Activated CD4-positive, alpha-beta T cell treated with anti-CD3 and anti-CD28 coated beads for 1 hour (primary cell): ENCODE data around the gene RAPGEF2.

Source experiments
- DNase-seq: peaks from one replicate; pipeline ENCODE4 v3.0.0-alpha.2; 2020

RAPGEF2 gene

DNA sequence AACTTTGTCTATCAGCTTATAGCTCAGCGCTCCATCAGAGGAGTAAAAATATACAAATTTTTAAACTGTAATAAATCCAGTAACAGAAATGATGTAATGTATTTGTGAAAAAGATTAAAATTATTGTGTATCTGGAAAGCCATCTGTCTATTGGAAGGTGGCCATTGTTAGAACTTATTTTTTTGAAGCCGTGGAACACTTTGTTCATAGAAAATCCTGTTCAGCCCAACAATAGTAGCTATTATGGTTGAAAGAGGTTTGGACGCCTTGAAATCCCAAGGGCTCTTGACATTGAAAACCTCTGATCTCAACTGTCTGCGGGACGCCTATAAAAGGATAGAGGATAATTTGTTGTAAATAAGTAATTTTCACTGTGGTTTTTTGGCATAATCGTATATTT, 98.3 kb downstream of the RAPGEF2 start:
- no peak for DNase-seq

DNA sequence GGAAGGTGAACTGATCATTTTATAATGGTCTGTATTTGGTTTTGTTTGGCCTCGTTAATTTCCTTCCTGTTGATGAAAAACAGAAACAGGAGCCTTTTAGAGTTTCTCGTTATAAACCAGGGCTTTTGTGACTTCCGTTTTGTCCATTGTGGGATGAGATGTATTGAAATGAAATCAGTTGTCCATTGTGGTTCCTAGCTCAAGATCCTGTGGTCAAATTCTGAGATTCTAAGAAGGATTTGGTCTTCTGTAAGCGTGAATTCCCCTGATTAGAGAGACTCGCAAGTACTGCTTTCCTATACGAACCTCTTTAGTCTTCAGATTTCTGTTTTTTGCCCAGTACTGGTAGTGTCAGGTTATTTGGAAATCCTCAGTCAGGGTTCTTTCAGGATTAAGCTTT, 101.7 kb downstream of the RAPGEF2 start:
- no peak for DNase-seq

GRCh38 chr4:159205466-159205865, 102.6 kb downstream of the RAPGEF2 start:
- DNase-seq, result no peak

GRCh38 chr4:159206427-159206871, 103.6 kb downstream of the RAPGEF2 start:
- DNase-seq, result no peak

GRCh38 chr4:159209249-159209648, 106.4 kb downstream of the RAPGEF2 start:
- DNase-seq, result no peak

DNA sequence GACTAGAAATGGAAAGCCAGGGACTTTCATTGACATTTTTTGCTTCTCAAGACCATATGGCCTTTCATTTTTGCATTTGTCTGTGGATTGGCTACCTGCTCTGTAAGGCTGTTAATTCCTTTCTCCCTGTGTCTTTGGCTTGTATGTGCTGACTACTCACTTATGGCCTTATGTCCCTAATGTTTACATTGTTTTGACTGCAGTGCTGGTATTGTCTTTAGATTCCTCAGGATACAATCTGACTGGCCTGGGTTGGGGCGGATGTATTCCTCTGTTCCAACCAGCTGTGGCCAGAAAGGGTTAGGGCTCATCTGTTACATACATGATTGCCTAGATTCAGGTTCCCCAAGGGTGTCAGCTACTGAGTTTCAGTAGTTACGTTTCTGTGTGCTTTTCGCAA, 108.1 kb downstream of the RAPGEF2 start:
- no peak for DNase-seq

- DNase-seq, result no peak
Observed at GRCh38 chr4:159212675-159213293, 109.9 kb downstream of the RAPGEF2 start.

- no peak for DNase-seq
Observed at GRCh38 chr4:159216834-159217233, 114.0 kb downstream of the RAPGEF2 start.

DNA sequence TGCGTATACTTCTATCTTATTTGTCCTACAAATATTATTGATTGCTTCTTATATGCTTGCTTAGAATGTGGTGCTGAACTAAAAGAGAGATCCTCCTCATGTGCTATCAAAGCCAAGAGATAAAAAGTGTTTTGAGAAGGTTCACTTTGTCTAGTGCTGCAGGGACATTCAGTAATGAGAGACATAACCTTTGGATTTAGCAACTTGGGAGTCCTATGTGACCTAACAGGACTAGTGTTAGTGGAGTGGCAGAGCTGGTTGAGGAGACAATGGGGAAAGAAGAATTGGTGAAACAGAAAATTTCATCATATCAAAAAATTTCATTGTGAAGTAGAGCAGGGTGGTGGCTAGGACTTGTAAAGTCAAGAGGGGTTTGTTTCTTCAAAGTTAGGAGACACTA, 117.0 kb downstream of the RAPGEF2 start:
- DNase-seq, result no peak

DNA sequence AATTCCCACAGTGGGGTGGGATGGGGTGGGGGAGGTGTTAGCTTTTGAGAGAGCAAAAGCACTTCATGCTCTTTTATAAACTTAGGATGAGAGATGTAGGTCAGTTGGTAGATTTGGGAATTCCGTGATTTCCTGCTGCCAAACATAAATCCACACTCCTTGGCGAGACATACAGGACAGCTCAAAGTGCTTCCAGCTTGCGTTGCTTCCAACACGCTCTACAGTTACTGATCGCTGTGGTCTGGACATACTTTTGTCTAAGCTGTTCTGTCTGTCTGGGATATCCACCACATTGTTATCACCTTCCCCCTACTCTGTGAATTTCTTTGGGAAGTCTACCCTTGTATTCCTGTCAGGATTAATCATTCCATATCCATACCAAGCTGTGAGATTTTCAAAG, 117.5 kb downstream of the RAPGEF2 start:
- no peak for DNase-seq

GRCh38 chr4:159221280-159221679, 118.4 kb downstream of the RAPGEF2 start:
- DNase-seq, result no peak

GRCh38 chr4:159222043-159222552, 119.2 kb downstream of the RAPGEF2 start:
- DNase-seq, result no peak

DNA sequence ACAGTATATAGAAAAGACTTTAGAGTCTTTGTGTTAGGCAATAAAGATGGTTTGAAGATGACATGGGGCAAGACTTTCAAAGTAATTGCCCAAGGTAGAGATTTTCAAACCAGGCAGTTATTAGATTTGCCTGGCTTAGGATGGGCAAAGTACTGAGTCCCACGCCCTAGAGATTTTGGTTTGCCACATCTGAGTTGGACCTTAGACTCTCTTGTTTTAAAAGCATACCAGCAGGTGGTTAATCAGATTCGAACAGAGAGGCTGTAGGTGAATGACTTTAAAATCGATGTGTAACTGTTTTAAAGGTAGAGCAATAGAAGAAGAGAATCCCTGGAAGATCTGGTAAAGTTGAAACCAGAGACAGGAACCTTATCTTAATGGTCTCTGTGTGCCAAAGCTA, 121.5 kb downstream of the RAPGEF2 start:
- no peak for DNase-seq

DNA sequence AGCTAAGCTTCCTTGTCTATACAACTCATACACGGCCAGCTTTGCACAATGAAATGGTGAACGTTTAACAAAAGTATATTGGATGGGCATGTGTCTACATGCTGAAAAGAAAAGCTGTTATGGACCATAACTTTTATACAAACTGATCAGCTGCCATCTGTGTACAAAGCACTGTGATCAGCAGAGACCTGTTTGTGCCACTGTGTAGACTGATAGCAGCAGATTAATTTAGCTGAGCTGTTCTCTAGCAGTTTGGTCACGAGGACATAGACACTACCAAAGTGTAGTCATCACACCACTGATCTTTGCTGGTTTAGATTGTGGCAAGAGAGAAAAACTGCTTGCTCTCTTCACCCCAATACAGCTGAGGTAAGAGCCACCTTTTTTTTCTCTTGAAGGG, 124.5 kb downstream of the RAPGEF2 start:
- DNase-seq, result no peak

- no peak for DNase-seq
Observed at GRCh38 chr4:159227984-159228383, 125.1 kb downstream of the RAPGEF2 start.

- no peak for DNase-seq
Observed at GRCh38 chr4:159229164-159229563, 126.3 kb downstream of the RAPGEF2 start.

GRCh38 chr4:159232465-159233106, 129.7 kb downstream of the RAPGEF2 start:
- no peak for DNase-seq

DNA sequence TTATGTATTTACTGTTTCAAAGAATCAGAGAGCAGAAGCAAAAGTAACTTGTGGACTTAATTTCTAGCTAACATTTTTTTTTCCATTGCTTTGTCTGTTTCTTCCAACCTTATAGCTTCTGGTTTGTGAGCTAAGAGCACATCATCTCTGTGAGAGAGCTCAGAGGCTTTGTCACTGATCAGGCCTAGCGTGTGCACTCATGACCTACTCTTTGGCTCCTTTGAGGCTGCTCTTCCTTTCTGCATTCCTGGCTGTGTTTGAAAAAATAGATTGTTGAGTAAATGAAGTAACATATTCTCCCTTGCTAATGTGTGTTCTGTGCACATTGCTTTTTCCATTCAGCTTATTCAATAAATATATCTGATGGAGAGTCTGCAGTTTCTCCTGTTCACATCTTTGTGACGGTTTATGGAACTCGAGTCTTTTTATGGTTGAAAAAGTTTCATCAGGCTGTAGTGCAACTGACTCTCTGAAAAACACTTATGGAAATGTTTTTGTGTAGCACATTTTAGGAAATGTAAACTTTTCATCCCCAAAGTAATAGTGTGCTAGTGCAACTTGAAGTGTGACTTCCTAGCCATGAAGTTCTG, 133.0 kb downstream of the RAPGEF2 start:
- DNase-seq, result no peak

DNA sequence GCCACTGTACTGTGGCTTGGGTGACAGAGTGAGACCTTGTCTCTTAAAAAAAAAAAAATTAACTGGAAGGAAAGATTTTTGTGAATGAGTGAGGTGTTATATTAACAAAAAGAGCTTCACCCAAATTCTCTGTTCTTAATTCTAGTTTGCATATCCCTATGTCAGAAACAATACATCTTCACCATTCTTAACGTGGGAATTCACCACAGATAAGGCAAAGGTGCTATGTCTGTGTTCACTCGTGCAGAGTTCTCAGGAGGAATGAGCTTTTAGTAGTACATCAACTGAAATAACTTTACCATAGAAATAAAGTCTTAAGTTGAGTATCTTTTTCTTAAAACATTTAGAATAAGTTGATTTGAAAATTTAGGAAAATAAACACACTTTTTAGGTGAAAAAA, 135.1 kb downstream of the RAPGEF2 start:
- DNase-seq, result no peak

DNA sequence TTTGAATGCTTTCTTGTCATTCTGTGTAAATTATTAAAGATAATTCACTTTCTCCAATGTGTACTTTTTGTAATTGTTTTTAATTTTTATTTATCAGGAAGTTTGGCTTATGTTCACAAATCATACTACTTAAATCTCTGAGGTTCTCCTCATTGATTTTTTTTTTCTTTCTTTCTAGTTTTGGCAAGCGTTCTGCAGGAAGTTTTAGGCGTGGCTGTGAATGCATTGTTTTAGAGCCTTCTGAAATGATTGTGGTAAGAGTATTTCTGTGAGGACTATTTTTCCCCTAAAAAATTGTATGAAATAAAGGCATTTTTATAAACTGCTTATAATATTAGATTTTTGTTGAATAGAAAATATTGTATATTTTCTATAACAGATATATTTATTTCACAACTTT, 135.8 kb downstream of the RAPGEF2 start:
- no peak for DNase-seq

DNA sequence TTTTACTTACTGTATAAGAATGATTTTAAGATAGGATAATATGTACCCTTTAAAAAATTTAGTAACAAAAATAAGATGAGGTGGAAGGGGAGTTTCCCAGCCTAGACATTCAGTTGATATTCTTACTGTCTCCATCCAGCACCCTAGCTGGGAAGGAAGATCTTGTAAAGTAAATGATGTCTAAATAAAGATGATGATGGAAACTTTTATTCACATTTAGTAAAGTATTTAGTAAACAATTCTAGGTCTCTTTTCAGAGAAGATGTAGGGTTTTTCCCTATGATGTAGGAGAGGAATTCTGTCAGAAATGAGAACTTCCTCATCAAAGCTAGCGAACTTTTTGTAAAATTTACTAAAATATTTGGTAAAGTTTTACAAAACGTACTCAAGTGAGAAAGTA, 136.8 kb downstream of the RAPGEF2 start:
- no peak for DNase-seq

DNA sequence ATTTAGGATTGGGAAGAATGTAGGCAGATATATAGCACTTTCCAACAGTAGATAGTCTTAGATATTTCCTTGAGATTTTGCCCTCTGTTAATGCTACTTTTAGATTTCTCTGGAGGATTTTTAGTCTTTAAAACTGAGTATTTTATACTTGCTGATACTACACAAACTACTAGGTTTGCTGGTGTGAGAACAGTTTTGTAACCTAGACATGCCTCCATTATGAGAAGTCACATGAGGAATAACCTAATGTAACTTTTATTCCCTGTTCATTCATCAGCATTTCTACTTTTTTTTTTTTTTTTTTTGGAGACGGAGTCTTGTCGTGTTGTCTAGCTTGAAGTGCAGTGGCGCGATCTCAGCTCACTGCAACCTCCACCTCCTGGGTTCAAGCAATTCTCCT, 137.2 kb downstream of the RAPGEF2 start:
- DNase-seq, result no peak

- no peak for DNase-seq
Observed at GRCh38 chr4:159240687-159241086, 137.8 kb downstream of the RAPGEF2 start.

DNA sequence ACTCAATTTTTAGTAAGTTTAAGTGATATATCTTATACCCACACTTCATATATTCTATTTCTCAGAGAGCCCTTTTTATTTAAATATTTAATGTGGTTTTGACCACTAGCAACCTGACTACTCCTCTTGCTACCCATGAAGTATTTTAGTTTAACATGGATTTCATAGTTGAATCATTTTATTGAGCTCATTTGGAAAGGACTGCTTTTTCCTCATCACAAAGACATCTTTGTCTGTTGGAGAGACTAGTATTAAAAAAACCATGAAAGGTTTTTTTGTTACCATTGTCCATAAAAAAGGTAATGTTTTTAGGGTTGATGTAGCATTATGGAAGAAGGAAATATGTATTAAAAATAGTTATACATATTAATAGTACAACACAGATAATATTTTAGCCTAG, 139.5 kb downstream of the RAPGEF2 start:
- DNase-seq, result no peak
